ENCODE results near the gene MRGPRX1.

- TF ChIP-seq, protein P1, sequence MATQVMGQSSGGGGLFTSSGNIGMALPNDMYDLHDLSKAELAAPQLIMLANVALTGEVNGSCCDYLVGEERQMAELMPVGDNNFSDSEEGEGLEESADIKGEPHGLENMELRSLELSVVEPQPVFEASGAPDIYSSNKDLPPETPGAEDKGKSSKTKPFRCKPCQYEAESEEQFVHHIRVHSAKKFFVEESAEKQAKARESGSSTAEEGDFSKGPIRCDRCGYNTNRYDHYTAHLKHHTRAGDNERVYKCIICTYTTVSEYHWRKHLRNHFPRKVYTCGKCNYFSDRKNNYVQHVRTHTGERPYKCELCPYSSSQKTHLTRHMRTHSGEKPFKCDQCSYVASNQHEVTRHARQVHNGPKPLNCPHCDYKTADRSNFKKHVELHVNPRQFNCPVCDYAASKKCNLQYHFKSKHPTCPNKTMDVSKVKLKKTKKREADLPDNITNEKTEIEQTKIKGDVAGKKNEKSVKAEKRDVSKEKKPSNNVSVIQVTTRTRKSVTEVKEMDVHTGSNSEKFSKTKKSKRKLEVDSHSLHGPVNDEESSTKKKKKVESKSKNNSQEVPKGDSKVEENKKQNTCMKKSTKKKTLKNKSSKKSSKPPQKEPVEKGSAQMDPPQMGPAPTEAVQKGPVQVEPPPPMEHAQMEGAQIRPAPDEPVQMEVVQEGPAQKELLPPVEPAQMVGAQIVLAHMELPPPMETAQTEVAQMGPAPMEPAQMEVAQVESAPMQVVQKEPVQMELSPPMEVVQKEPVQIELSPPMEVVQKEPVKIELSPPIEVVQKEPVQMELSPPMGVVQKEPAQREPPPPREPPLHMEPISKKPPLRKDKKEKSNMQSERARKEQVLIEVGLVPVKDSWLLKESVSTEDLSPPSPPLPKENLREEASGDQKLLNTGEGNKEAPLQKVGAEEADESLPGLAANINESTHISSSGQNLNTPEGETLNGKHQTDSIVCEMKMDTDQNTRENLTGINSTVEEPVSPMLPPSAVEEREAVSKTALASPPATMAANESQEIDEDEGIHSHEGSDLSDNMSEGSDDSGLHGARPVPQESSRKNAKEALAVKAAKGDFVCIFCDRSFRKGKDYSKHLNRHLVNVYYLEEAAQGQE (IDR thresholded peaks at IDR 0.05; ENCODE audit: insufficient read depth in 1 of 2, low read depth in 2 of 2, low read length in 2 of 2), result no peak
- TF ChIP-seq POLR2AphosphoS5 (IDR thresholded peaks at IDR 0.05; ENCODE audit: low read depth, low read length), result no peak
- no peak for TF ChIP-seq FOXP2 (optimal IDR thresholded peaks at IDR 0.05; ENCODE audit: borderline replicate concordance, extremely low read depth, extremely low read length, insufficient read depth)
- TF ChIP-seq TAF1 (IDR thresholded peaks at IDR 0.05; ENCODE audit: borderline replicate concordance, insufficient read depth, low read length), result no peak
- TF ChIP-seq SIN3A (IDR thresholded peaks at IDR 0.05; ENCODE audit: borderline replicate concordance, insufficient read depth, low read length), result no peak
These were observed 35.0 kb upstream of the MRGPRX1 start for GRCh38 chr11:18974192-18974591.

Data from PFSK-1 (cell line).